ENCODE results near the gene CHST15.

The CHST15 gene

GRCh38 chr10:124069341-124070264, 23.8 kb downstream of the CHST15 start:
- TF ChIP-seq CTCF (IDR thresholded peaks at IDR 0.05; ENCODE audit: control insufficient read depth, insufficient read depth, low read depth, low read length, missing control alignments): no peak
- H3K4me3 ChIP-seq (ENCODE audit: control insufficient read depth, low read depth, low read length): no peak overlapping the region
- no peak for DNase-seq (ENCODE audit: low read depth)

- no peak for DNase-seq (ENCODE audit: low read depth)
- TF ChIP-seq CTCF (IDR thresholded peaks at IDR 0.05; ENCODE audit: control insufficient read depth, insufficient read depth, low read depth, low read length, missing control alignments): no peak
Measured at GRCh38 chr10:124068929-124069328, 24.5 kb downstream of the CHST15 start.

GRCh38 chr10:124067825-124068400, 25.5 kb downstream of the CHST15 start:
- no peak for DNase-seq (ENCODE audit: low read depth)
- TF ChIP-seq CTCF (IDR thresholded peaks at IDR 0.05; ENCODE audit: control insufficient read depth, insufficient read depth, low read depth, low read length, missing control alignments): no peak
- no peak overlapping the region for H3K4me3 ChIP-seq (ENCODE audit: control insufficient read depth, low read depth, low read length)

More at GRCh38 chr10:124068929-124069328, 24.5 kb downstream of the CHST15 start:
- no peak overlapping the region for H3K4me3 ChIP-seq (ENCODE audit: control insufficient read depth, low read depth, low read length)

- no peak for TF ChIP-seq CTCF (IDR thresholded peaks at IDR 0.05; ENCODE audit: control insufficient read depth, insufficient read depth, low read depth, low read length, missing control alignments)
- no peak overlapping the region for H3K4me3 ChIP-seq (ENCODE audit: control insufficient read depth, low read depth, low read length)
- DNase-seq (ENCODE audit: low read depth): no peak
Measured at GRCh38 chr10:124066781-124067714, 26.4 kb downstream of the CHST15 start.

GRCh38 chr10:124066126-124066700, 27.2 kb downstream of the CHST15 start:
- no peak overlapping the region for H3K4me3 ChIP-seq (ENCODE audit: control insufficient read depth, low read depth, low read length)
- no peak for TF ChIP-seq CTCF (IDR thresholded peaks at IDR 0.05; ENCODE audit: control insufficient read depth, insufficient read depth, low read depth, low read length, missing control alignments)
- DNase-seq (ENCODE audit: low read depth): no peak
